Nephron (organoid): ENCODE data around the gene MORN4.
"Not testable (repeated sequence)": the region's sequence is repeated elsewhere in the genome, so short reads cannot be mapped to it uniquely, and the experiment has no call there.

Experiments used
- H3K27ac Mint-ChIP-seq, 3 experiments: 2 replicates each; pipeline ENCODE4 v1.8.0; 2020; ENCODE audit warnings: mixed read lengths in 3 of 3, mild to moderate bottlenecking in 2 of 3, moderate library complexity in 1 of 3
- H3K27me3 Mint-ChIP-seq: 2 replicates; pipeline ENCODE4 v1.8.0; 2021; ENCODE audit warnings: low read depth, mild to moderate bottlenecking, moderate library complexity, mixed read lengths
- H3K36me3 Mint-ChIP-seq: 2 replicates; pipeline ENCODE4 v1.8.0; 2020; ENCODE audit warnings: low read depth, mixed read lengths
- H3K4me1 Mint-ChIP-seq: 2 replicates; pipeline ENCODE4 v1.8.0; 2020; ENCODE audit warnings: mixed read lengths
- H3K4me3 Mint-ChIP-seq, 3 experiments: 2 replicates each; pipeline ENCODE4 v1.8.0; 2020; ENCODE audit warnings: mild to moderate bottlenecking in 3 of 3, mixed read lengths in 3 of 3, moderate library complexity in 2 of 3
- H3K9me3 Mint-ChIP-seq: 2 replicates; pipeline ENCODE4 v1.8.0; 2020; ENCODE audit warnings: mixed read lengths
- CTCF ChIP-seq, 3 experiments: fragments of 200-600 bp; sonication (generic); IDR thresholded peaks; one replicate each; pipeline ENCODE4 v1.5.0; 2021; ENCODE audit warnings: antibody characterized with exemption in 3 of 3; ENCODE audit not compliant: unreplicated experiment in 3 of 3

MORN4 gene

DNA sequence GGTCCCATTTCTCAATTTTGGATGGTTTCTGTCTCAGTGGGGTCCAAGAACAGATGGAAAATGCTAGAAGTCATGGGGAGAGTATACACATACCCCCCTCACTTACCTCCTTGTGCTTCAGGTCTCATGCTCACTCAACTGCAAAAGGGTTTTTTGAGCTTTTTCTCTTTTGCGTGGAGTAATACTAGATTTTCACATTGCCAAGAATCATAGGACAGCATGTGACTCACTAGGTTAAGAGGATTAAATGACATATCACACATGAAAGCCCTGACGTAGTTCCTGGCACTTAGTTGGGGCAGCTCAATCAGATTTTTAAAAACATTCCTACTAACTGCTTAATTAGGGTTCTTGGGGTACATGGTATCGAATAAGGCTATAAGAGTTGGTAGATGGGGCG is 11.6 kb upstream of the MORN4 start:
- Mint-ChIP-seq H3K36me3 (peaks cover 33% of the 10 kb centered on the region), H3K27me3 (peaks cover 5% of the 10 kb centered on the region), H3K9me3 (no peaks in the 10 kb centered on the region), H3K4me1 (peaks cover 30% of the 10 kb centered on the region), H3K27ac (no peak overlapping the region), H3K4me3 (no peak overlapping the region)
- TF ChIP-seq CTCF (IDR thresholded peaks at IDR 0.05; ENCODE audit: unreplicated experiment in 3 of 3) = no peak

DNA sequence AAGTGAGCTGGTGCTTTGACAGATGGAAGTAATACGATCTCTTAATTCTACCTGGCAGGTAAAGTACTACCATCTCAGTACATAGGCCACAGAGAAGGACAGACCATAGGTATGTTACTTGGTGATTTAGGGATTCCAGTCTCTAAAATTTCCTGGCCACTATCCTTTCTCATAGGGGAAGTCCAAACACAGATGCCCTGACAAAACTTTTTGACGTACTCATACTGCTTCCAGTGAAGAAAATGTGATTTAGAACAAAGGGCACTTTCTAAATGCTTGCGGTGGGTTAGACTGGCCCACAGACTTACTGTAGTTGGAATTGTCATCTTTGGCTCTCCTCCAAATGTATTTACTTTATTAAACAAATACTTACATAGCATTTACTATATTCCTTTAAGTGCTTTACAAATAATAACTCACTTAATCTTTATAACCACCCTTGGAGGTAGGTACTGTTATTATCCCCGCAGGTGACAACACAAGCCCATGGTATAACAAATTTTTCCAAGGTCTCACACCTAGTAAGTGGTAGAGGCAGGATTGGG is 10.2 kb upstream of the MORN4 start:
- Mint-ChIP-seq H3K27me3 (peaks cover 5% of the 10 kb centered on the region), H3K4me1 (peaks cover 21% of the 10 kb centered on the region), H3K27ac (no peak overlapping the region), H3K36me3 (peaks cover 26% of the 10 kb centered on the region), H3K4me3 (peak overlapping the region; percentile 79 to 100 (median 83)), H3K9me3 (no peaks in the 10 kb centered on the region)
- TF ChIP-seq CTCF (IDR thresholded peaks at IDR 0.05; ENCODE audit: unreplicated experiment in 3 of 3) = no peak

- H3K27me3 Mint-ChIP-seq, H3K9me3 Mint-ChIP-seq, H3K27ac Mint-ChIP-seq: not testable (repeated sequence)
- Mint-ChIP-seq H3K4me1 (peaks cover 19% of the 10 kb centered on the region), H3K4me3 (peak overlapping the region; percentile 99 to 100 (median 99)), H3K36me3 (peaks cover 23% of the 10 kb centered on the region)
These were observed 9.3 kb upstream of the MORN4 start for GRCh38 chr10:97642471-97643159.

GRCh38 chr10:97640868-97641811 is 7.8 kb upstream of the MORN4 start:
- Mint-ChIP-seq H3K27ac (peak overlapping the region; percentile 56 to 95 (median 94)), H3K36me3 (peaks cover 20% of the 10 kb centered on the region), H3K27me3 (peaks cover 5% of the 10 kb centered on the region), H3K9me3 (no peaks in the 10 kb centered on the region), H3K4me1 (peaks cover 19% of the 10 kb centered on the region), H3K4me3 (peak overlapping the region; percentile 99 to 100 (median 99))
- no peak for TF ChIP-seq CTCF (IDR thresholded peaks at IDR 0.05; ENCODE audit: unreplicated experiment in 3 of 3)

- Mint-ChIP-seq H3K4me1 (peaks cover 19% of the 10 kb centered on the region), H3K27ac (peak within 1 kb of the TSS; percentile 56 to 95 (median 94)), H3K27me3 (peaks cover 5% of the 10 kb centered on the region), H3K36me3 (peaks cover 16% of the 10 kb centered on the region), H3K9me3 (no peaks in the 10 kb centered on the region), H3K4me3 (peak within 1 kb of the TSS; percentile 99 to 100 (median 99))
- TF ChIP-seq CTCF (IDR thresholded peaks at IDR 0.05; ENCODE audit: unreplicated experiment in 3 of 3) = no peak
These were observed 7.0 kb upstream of the MORN4 start, which contains the start of gene PI4K2A for GRCh38 chr10:97640174-97640867. PI4K2A (plus strand) TSS chr10:97640671; CDS start chr10:97640743, 72 bp downstream.

DNA sequence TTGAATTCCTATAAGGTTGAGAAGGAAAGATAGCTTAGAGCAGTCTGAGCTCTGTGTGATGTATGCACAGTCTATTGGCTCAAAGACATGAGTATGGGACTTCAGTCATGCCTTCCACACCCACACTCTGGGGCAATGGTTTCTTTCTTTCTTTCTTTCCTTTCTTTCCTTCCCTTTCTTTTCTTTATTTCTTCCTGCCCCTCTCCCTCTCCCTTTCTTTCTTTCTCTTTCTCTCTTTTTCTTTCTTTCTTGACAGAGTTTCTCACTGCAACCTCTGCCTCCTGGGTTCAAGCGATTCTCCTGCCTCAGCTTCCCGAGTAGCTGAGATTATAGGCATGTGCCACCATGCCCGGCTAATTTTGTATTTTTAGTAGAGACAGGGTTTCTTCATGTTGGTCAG is 5.8 kb upstream of the MORN4 start:
- peak overlapping the region in 1 of 3 experiments; percentile 97 for H3K27ac Mint-ChIP-seq
- H3K4me3 Mint-ChIP-seq = peak overlapping the region in 1 of 3 experiments; percentile 25
- not testable (repeated sequence) for H3K36me3 Mint-ChIP-seq, H3K27me3 Mint-ChIP-seq, H3K9me3 Mint-ChIP-seq
- H3K4me1 Mint-ChIP-seq = peaks cover 19% of the 10 kb centered on the region
